Fibroblast of skin of left quadriceps (primary cell): ENCODE data around the gene ARFRP1.
"Not testable (repeated sequence)": the region's sequence is repeated elsewhere in the genome, so short reads cannot be mapped to it uniquely, and the experiment has no call there.

Experiments used
- DNase-seq, 2 experiments: peaks; one replicate each; pipeline ENCODE4 v3.0.0-alpha.2; 2013; ENCODE audit warnings: low read depth in 2 of 2

Gene ARFRP1

DNA sequence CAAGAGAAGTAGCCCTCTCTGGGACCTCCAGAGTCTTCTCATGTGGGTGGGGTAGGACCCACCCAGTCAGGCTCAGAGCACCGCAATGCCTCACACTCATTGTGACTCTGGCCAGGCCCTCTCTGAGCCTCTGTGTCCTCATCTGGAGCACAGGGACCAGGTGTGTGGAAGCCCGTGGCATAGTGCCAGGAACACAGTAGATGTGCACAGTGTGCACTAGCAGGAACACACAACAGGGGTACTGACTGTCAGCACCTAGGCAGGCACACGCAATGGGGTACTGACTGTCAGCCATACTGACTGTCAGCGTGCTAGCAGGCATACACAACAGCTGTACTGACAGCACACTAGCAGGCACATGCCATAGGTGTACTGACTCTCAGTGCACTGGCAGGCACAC is 52.5 kb downstream of the ARFRP1 start:
- DNase-seq: no peak

DNA sequence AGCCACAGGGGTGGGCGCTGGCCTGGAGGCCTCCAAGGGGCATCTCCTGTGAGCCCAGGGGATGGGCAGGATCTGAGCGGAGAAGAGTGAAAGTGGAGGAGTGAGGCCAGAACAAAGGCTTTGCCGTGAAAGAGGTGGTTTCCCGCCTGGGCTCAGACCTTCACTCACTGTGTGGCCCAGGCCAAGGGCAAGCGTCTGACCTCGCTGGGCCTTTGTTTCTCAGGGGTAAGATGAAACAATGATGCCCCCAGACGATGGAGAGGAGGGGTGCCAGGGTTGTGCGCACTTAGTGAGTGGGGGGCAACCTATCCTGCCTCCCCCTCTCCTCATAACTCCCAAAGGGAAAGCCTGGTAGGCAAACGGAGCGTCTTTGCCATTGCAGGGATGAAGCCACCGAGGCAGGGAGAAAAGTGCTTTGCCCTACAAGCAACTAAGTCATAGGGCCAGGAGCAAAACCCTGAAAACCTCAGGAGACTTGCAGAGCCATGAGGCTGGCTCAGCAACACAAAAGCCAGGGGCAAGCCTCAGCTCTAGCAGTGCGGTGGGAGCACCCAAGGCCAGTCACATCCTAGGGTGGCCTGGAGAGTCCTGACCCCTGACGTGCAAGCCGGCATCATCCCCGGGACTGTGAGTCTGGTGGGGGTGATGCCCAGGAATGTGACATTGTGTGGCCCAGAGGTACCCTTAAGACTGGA is 53.7 kb downstream of the ARFRP1 start:
- DNase-seq: no peak

GRCh38 chr20:63653041-63653973 is 54.5 kb downstream of the ARFRP1 start, which contains the start of gene STMN3:
Gene STMN3, minus strand, starts transcription at chr20:63653424. Its CDS starts 79 bp downstream, at chr20:63653345.
- peak; percentile 81 to 82 for DNase-seq

- DNase-seq: no peak
Measured at GRCh38 chr20:63652192-63652980, 55.4 kb downstream of the ARFRP1 start.

DNA sequence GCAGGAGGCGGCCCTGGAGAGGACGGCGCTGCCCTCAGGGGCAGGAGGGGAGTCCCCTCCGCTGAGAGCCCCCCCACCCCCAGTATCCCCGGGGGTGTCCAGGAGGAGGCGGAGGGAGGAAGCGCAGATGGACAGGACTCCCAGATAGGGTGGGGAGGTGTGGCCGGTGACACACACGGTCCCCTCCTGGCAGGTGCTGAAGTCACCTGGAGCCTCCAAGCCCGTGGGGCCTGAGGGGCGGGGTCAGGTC is 55.9 kb downstream of the ARFRP1 start:
- no peak for DNase-seq

DNA sequence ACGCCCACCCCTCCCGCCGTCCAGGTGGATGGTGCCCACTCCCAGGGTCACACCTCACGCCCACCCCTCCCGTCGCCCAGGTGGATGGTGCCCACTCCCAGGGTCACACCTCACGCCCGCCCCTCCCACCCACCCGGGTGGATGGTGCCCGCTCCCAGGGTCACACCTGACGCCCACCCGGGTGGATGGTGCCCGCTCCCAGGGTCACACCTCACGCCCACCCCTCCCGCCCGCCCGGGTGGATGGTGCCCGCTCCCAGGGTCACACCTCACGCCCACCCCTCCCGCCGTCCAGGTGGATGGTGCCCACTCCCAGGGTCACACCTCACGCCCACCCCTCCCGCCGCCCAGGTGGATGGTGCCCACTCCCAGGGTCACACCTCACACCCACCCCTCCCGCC is 57.3 kb downstream of the ARFRP1 start:
- DNase-seq: not testable (repeated sequence)

DNA sequence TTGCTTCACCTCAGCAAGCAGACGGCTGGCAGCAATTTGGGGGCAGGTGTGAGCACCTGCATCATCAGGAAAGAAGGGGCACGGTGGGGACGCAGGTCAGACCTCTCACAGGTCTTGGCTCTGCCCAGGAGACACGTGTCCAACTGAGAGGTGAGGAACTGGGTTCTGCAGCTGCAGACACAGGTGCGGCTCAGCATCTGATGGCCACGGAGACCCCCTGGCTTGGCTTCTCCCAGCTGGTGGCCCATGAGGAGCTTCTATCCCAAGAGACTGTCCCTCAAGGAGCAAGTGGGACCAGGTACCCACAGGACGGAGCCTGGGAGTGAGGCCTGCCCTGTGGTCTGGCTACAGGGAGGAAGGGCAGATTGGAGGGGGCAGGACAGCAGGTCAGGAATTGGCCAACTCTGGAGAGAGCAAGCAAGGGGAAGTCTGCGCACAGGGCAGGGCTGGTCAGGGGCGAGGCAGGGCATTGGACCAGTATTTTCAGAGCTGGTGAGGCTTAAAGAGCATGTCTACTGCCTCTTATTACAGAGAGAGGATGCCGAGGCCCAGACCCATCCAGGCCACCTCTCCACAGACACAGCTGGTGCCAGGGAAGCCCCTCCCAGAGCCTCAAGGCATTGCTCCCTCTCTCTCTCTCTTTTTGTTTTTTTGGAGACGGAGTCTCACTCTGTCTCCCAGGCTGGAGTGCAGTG is 58.7 kb downstream of the ARFRP1 start:
- DNase-seq: no peak
